Skin of body (tissue), 2 donors: ENCODE data around the gene EWSR1. TPM values are rescaled to one million over a fixed set of nuclear protein-coding genes. Genes with fewer than 3 reads are reported as not detected.
"Not testable (repeated sequence)": the region's sequence is repeated elsewhere in the genome, so short reads cannot be mapped to it uniquely, and the experiment has no call there.

ENCODE experiments used
- DNase-seq: peaks from one replicate; lab custom pipeline; 2025; lab: John Stamatoyannopoulos, UW
- total RNA-seq: library from RNA; depleted of rRNA; stranded (reverse); fragments of >200 nt; gene quantifications from one replicate; pipeline ENCODE4 v1.2.3, GENCODE V29; 2014

EWSR1 gene, protein sequence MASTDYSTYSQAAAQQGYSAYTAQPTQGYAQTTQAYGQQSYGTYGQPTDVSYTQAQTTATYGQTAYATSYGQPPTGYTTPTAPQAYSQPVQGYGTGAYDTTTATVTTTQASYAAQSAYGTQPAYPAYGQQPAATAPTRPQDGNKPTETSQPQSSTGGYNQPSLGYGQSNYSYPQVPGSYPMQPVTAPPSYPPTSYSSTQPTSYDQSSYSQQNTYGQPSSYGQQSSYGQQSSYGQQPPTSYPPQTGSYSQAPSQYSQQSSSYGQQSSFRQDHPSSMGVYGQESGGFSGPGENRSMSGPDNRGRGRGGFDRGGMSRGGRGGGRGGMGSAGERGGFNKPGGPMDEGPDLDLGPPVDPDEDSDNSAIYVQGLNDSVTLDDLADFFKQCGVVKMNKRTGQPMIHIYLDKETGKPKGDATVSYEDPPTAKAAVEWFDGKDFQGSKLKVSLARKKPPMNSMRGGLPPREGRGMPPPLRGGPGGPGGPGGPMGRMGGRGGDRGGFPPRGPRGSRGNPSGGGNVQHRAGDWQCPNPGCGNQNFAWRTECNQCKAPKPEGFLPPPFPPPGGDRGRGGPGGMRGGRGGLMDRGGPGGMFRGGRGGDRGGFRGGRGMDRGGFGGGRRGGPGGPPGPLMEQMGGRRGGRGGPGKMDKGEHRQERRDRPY
- 117 TPM for total RNA-seq

DNA sequence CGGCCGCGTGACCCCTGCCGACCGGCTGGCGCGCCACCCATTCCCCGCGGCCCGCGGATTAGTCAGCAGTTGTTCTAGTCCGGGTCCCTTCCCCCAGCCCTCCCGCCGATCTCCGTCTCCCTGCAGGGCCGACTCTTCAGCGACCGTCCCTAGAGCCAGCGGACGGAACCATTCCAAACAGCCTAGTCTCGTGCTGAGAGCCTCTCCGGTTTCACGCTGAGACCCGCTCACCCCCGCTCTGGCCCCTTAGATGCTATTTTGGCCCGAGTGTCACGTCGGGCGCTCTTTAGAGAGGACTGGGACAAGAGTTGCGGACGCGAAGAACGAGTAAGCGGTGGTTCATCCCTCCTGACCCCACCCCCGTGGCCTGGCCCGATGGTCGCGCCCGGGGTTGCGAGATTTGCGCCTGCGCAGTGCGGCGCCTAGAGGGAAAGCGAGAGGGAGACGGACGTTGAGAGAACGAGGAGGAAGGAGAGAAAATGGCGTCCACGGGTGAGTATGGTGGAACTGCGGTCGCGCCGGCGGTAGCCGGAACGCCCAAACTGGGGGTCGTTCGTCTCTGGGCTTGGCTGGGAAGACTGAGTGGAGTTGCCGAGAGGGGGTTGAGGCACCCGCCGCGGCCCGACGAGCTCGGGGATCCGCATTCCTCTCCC lies at the start of gene EWSR1, which contains the start of gene RHBDD3:
Gene EWSR1 (plus strand): TSS at position 411 of the 653 bp plus-strand sequence. CDS start 69 bp downstream, at position 480.
Gene RHBDD3 (minus strand): TSS at position 124 of the 653 bp plus-strand sequence. CDS start 2,355 bp downstream, outside the sequence.
- DNase-seq = peak; percentile 94

DNA sequence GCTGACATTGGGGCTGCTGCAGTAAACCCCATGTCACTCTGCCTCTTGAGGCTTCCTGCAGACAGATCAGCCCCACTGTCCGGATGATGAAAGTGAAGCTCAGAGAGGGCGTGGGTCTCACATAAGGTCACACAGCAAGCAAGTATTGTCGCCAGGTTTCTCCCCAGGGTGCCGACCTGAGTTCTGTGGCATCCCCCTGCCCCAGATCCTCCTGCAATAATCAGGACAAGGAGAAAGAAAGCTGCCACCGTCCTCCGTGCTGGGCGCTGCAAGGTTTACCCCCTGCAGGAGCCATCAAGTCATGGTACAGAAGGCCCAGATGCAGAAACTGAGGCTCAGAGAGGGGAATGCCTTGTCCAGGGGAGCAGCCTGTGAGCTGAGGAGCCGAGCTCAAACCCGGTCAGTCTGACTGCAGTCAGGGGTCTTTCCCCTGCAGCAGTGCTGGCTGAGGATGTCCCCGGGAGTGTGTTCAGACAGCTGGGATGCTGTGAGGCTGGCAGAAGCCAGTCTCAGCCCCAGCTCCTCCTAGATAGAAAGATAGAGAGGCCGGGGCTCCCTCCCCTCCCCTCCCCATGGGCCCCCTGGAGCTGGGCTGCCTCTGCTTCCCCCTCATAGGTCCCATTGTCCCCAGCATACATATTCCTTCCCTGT lies 49.2 kb upstream of the EWSR1 start:
- DNase-seq = no peak

DNA sequence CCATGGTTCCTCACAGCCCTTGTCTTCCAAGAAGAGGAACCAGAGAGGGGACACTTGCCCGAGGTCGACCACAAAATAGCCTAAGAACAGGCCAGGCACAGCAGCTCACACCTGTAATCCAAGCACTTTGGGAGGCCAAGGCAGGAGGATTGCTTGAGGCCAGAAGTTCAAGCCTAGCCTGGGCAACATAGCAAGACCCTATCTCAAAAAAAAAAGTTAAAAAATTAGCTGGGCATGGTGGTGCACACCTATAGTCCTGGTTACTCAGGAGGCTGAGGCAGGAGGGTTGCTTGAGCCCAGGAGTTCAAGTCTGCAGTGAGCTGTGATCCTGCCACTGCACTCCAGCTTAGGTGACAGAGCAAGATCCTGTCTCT lies 48.7 kb upstream of the EWSR1 start:
- DNase-seq = not testable (repeated sequence)

DNA sequence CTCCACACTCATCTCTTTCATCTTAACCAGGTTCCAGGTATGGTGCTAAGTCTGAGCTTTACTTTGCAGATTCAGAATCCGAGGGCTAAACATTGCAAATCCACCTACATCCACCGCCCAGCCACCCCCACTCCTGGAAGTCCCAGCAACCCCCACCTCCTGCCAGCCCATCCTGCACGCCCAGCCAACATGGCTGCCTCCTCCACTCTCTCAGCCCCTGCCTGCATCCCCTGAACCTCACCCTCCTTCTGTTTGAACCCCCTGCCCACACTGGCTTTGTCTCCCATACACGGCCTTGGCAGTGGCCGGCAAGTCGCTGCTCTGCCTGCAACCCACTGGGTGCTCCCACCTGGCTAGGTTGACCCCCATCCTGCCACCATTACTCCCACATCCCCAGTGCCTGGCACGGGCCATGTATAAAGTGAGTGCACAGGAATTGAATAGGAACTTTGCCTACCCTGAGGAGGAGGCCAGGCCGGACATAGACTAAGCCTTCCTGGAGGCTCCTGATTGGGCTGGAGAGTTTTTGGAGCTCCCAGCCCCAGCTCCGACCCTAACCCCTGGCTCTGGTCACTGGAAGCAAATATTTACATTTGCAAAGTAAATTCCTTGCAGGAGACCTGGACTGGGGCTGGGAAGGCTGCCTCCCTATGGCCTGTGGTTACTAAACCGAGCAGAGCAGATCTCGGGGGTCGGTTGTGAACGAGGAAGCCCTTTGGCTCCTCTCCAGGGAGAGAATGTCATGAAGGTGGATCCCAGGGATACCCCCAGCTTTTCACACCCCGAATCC lies 48.0 kb upstream of the EWSR1 start:
- DNase-seq = no peak

DNA sequence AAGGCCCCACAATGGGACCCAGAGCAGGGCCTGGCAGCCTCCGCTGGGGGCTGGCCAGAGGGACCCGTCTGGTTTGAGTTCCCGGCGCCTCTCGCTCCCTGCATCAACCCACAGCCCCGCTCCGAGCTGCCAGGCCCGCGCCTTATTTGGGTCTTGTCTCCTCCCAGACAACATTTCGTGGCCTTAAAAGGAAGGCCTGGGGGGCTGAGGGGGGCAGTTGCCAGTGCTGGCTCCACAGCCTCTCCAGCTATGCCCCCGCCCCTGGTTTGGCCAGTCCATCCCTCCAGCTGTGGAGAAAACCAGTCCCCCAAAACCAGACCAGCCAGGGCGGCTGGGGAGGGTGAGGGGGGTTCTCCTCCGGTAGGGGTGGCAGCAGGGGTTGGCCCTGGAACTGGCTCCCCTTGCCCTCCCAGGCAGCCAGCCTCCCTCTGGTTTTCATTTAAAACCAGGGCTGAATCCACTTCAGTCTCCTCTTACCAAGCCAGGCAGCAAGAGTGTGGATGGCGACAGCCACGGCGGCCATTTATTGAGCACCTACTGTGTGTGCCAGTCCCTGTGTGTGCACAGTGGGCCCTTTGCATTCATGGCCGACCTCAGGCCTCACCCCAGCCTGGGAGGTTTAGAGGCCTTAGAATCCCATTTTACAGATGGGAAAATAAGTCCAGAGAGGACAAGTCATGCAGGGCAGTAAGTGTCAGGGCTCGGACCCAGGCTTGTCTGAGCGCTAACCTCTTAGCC lies 43.8 kb upstream of the EWSR1 start:
- DNase-seq = no peak

DNA sequence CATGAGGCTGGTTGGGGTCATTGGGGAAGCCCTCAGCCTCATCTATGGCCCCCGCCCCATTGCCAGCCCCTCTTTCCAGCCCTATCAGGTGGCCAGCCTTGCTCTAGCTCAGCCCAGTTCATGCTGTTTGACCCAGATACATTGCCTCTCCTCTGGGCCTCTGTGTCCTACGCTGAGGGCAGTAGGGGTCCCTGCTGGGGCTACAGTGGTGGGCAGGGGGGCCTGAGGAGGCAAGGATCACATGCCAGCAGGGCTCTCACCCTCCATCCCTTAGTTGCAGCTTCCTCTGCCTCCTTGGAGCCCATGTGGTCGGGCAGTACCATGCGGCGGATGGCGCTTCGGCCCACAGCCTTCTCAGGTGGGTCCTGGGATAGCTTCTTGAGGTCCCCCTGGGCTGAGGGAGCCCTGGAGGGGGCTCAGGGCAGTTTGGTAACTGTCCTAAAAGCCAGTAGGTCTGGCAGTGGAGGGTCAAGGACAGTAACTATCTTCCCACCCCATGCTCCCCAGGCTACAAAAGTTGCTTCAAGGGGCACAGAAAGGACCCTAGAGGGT lies 43.1 kb upstream of the EWSR1 start:
- no peak for DNase-seq

DNA sequence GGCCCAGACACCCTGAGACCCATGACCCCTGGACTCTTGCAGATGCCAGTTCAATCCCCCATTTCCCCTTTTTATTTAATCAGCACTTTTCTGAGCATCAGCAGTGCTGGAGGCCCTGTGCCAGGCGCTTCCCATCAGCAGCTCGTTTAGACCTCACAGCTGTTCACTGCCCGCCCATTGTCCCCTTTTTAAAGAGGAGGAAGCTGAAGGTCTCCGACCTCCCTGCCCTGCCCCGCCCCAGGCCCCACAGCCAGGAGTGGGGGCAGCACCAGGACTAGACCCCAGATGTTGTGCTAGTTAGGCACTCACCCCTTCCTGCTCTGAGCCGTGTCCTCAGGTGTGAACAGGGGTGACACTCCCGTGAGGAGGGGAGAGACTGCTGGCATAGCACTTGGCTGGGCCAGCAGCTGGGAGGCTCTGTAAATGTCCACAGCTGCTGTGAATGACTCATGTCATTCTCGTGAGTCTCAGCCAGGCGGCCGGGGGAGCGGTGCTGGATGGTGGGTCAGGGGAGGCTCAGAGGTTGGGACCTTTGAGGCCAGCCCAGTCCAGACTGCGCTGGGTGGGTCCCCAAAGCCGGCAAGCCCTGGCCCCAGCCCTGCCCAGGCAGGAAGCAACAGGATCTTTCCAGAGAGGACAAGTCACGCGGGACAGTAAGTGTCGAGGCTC lies 42.5 kb upstream of the EWSR1 start:
- DNase-seq = no peak

DNA sequence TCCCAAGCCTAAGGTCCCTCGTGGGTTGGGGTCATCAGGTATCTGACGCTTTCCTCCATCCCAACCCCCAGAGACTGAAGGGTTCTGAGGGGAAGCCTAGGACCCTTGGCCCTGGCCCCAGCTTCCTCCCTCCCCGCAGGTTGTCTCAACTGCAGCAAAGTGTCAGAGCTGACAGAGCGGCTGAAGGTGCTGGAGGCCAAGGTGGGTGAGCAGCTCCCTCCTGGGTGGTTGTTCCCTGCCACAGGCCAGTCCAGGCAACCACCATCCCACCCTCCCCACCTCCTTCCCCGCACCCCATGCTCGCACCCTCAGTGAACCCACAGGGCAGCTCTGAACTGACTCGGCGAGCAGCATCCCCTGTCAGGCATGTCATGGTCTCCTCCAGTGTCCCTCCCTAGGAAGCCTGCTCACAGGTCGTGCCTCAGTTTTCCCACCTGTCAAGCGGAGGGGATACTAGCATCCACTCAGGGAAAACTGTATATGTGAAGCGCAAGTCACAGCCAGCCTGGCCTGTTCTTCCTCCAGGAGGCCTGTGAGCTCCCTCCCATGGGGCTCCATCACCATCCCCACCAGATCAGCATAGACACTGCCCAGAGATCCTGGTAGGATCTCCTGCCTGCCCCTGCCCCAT lies 41.6 kb upstream of the EWSR1 start:
- no peak for DNase-seq

DNA sequence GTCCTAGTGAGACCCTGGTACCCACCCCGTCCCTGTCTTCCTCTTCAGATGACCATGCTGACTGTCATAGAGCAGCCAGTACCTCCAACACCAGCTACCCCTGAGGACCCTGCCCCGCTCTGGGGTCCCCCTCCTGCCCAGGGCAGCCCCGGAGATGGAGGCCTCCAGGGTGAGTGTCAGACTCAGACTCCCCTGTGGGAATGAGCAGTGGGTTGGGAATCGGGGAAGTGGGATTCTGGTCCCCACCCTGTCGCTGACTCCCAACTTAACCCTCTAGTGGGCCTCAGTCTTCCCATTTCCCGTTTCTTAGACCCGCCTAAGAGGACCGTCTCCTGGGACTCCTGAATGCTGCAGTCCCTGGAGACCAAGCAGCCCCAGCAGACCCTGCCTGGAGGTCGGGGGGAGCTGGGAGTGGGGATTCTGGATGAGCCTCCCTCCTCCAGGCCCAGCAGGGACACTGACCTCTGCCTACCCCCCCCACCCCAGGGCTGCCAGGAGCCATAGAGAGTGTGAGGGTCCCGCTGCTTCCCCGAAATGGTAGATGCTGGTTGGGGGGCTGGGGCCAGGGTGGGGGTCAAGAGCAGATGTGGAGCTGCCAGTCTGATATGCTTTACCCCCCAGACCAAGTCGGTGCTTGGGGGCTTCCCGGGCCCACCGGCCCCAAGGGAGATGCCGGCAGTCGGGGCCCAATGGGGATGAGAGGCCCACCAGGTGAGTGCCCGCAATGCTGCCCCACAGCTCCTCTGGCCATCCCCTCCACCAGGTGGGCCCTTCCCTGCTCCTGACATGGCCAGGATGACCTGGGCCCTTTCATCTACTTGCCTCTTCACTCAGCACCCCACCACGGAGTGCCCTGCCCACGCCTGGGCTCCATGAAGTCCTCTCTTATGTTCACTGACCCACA lies 36.8 kb upstream of the EWSR1 start:
- no peak for DNase-seq

DNA sequence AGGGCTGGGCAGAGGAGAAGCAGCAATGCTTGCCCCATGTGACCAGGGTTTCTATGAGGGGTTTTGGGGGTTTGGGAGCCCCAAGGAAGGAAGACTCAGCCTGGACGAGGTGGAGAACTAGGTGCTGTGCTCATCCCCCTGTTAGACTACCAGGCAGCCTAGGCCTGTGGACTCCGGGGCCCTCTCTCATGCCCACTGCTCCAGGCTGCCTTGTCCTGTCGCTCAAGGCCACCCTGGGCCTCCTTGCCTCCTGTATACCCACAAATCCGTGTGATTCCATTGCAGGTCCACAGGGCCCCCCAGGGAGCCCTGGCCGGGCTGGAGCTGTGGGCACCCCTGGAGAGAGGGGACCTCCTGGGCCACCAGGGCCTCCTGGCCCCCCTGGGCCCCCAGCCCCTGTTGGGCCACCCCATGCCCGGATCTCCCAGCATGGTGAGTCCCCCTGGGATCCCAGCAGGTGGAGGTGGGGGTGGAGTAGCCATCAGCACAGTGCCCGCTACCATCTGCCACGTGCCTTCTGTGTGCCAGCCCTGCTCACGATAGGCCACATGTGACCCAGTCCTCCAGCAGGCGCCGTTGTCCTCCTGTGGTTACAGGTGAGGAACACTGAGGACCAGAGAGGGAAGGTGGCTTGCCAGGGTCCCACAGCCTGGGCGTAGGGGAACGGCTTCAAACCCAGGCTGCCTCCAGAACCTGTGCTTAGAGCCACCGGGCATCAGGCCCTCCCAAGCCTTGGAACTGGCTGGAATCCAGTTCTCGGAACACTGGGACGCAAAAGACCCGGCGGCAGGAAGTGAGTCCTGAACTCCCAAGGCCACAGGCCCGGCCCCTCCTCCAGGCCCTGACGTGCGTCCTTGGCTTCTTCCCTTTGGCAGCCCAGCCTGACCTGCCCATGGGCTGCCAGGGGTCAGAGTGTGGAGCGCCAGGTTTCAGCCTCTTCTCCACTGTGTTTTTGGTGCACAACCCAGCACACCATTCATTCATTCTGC lies 35.8 kb upstream of the EWSR1 start:
- no peak for DNase-seq

DNA sequence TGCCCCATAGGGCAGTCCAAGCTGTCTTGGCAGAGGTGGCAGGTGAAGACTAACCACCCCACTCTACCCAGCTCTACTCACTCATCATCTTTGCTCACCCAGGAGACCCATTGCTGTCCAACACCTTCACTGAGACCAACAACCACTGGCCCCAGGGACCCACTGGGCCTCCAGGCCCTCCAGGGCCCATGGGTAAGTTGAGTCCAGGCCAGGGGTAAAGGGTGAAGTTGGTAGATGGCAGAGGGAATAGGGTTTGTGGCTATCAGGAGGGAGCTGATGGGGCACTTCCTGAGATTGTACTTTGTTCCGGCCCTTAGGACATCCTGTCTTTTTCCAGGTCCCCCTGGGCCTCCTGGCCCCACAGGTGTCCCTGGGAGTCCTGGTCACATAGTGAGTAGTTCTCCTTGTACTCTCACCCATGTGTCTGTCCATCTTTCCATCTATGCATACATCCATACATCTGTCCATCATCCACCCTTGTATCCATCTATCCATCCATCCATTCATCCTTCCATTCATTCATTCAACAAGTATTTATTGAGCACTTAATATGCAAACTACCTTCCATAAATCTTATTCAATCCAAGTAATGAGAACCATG lies 34.7 kb upstream of the EWSR1 start:
- DNase-seq = no peak

DNA sequence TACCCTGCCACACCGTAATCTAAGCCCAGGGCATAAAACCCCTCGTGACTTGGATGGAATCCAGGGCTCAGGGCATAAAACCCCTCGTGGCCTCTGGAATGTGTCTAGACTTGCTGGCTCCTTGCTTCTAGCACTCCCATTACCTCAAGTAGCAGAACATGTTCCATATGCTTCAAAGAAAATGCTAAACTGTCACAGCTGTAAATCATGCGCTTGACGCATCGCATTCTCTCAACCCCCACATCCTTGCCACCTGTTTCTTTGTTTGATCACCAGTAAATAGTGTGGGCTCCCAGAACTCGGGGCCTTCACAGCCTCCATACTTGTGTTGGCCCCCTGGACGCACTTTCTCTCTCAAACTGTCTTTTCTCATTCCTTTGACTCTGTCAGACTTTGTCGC lies 27.6 kb upstream of the EWSR1 start:
- not testable (repeated sequence) for DNase-seq

DNA sequence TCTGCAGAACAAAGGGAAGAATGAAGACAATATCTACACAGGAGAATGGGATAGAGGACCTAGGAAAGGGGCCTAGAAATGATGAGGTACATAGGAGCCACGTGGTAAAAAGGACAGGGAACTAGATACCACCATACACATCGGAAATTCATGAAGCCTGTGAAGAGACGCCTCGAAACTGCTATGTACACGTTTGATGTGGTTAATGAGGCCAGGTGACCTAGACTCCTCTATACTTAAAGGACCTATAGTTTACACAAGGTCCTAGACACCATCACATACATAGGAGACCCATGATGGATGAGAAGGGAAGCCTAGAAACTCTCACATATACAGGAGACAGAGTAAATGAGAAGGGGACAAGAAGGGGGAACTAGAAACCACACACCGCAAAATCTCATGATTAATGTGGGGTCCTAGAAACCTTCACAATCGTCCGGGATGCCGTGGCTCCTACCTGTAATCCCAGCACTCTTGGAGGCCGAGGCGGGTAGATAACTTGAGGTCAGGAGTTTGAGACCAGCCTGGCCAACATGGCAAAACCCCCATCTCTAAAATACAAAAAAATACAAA lies 24.1 kb upstream of the EWSR1 start:
- no peak for DNase-seq

DNA sequence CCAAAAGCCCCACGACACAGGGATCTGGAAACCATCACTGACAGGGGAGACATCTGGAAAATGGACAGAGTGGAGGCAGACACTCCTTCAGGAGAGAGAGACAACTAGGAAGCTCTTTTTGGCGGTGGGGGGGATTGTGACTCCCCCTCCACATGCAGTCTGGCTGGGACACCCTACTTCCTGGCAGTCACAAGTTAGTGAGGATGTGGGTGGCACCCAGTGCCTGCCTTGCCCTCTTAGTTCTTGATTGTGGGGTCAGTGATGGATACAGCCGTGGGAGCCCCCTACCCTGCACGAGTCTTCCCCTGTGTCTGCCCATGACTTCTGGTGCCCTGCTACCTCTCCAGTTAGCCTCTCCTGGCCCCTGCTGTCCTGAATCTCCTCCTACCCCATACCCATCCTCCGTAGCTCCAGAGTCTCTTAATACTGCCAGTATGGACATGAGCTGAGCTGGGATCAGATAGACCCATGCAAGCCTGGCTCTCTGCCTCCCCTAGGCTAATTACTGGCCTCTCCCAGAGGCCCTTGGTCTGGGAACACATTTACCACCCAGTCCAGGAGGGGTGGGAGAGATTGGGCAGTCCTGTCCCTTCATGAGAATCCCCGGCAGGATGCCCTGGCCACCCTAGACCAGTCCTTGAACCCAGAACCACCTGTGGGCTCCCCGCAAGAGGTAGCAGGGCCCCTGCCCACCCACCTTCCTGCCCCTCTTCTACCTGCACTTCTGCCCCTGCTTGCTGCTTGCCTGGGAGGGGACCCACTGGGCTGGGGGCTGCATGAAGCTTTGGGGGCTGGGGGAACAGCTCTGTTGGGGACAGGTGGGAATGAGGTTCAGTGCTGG lies 23.1 kb upstream of the EWSR1 start:
- no peak for DNase-seq
